Measurements from ENCODE around the gene KLHL36. TPM values are rescaled to one million over a fixed set of nuclear protein-coding genes. Genes with fewer than 3 reads are reported as not detected.

Gene KLHL36
- polyA plus RNA-seq, 1 of the 3 experiments (the other 2 are of a cell fraction), result 39.8 TPM

DNA sequence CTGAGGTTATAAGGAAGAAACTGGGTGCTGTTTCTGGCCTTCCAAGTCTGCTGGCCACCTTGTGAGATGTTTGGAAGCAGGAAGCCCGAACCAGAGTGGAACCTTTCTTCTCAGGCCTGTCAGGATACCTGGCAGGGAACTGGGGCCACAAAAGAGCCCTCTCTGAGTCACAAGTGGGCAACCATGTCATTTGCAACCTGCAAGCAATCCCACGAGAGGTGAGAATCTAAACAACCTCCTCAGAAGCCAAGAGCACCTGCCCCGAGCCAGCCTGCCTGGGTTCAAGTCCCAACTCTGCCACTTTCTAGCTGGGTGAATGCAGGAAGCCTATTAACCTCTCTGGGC is 33.7 kb upstream of the KLHL36 start (continued):
- TF ChIP-seq, protein P1, sequence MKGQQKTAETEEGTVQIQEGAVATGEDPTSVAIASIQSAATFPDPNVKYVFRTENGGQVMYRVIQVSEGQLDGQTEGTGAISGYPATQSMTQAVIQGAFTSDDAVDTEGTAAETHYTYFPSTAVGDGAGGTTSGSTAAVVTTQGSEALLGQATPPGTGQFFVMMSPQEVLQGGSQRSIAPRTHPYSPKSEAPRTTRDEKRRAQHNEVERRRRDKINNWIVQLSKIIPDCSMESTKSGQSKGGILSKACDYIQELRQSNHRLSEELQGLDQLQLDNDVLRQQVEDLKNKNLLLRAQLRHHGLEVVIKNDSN (IDR thresholded peaks at IDR 0.05; ENCODE audit: borderline replicate concordance, low read depth), result no peak
- TF ChIP-seq, protein P2, sequence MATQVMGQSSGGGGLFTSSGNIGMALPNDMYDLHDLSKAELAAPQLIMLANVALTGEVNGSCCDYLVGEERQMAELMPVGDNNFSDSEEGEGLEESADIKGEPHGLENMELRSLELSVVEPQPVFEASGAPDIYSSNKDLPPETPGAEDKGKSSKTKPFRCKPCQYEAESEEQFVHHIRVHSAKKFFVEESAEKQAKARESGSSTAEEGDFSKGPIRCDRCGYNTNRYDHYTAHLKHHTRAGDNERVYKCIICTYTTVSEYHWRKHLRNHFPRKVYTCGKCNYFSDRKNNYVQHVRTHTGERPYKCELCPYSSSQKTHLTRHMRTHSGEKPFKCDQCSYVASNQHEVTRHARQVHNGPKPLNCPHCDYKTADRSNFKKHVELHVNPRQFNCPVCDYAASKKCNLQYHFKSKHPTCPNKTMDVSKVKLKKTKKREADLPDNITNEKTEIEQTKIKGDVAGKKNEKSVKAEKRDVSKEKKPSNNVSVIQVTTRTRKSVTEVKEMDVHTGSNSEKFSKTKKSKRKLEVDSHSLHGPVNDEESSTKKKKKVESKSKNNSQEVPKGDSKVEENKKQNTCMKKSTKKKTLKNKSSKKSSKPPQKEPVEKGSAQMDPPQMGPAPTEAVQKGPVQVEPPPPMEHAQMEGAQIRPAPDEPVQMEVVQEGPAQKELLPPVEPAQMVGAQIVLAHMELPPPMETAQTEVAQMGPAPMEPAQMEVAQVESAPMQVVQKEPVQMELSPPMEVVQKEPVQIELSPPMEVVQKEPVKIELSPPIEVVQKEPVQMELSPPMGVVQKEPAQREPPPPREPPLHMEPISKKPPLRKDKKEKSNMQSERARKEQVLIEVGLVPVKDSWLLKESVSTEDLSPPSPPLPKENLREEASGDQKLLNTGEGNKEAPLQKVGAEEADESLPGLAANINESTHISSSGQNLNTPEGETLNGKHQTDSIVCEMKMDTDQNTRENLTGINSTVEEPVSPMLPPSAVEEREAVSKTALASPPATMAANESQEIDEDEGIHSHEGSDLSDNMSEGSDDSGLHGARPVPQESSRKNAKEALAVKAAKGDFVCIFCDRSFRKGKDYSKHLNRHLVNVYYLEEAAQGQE (IDR thresholded peaks at IDR 0.05; ENCODE audit: low read depth, low read length), result no peak
- TF ChIP-seq YY1 (IDR thresholded peaks at IDR 0.05; ENCODE audit: low read depth) (no peak), CHD2 (IDR thresholded peaks at IDR 0.05; ENCODE audit: low read length, partially characterized antibody) (no peak), RCOR1 (IDR thresholded peaks at IDR 0.05; ENCODE audit: low read length) (no peak), SIN3A (IDR thresholded peaks at IDR 0.05; ENCODE audit: borderline replicate concordance, low read depth, low read length) (no peak), ELF1 (IDR thresholded peaks at IDR 0.05) (no peak), TEAD4 (IDR thresholded peaks at IDR 0.05; ENCODE audit: borderline replicate concordance, insufficient read depth) (no peak), RAD21 (IDR thresholded peaks at IDR 0.05; ENCODE audit: low read length) (no peak)

DNA sequence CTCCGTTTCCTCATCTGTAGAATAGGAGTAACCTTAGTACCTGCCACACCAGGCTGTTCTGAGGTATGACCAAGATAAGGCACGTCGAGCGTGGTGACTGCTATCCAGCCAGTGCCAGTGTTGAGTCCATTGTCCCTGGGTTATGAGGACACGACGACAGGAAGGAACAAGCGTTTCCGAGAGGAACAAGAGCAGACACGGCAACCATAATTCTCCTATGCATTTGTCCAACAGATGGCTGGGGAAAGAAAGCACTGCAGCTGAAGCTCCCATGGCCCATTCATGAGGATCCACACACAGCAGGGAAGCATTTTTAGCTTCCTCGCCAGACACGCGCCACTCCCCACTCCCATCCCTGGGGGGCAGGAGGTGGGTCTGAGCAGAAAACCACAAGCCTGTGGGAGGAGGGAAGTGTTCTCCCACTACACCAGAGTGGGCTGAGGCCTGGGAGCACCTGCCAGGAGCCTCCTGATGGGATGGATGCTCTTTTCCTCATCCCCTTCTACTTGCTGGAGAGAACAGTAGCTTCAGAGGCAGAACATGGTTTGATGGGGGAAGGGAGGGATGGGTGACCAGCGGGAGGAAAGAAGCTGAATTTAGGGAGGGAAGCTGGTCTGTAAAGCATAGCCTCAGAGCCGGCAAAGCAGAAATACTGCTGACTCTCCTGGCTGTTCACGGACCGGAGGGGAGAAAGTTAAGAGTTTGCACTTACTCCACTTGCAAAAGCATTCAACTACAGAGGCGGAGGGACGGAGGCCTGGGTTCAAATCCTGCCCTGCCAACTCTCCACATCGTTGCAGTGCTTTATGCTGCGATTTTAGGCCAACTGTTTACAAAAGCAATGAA is 33.1 kb upstream of the KLHL36 start:
- DNase-seq, result no peak
- Histone ChIP-seq H3K4me3 (ENCODE audit: low read depth in 2 of 2, low read length in 1 of 2) (peak overlapping the region in 1 of 2 experiments; percentile 83; a peak in 1 of 4 replicates), H3K4me1 (ENCODE audit: control insufficient read depth in 1 of 2, insufficient read depth in 2 of 2, low read depth in 1 of 2, low read length in 1 of 2) (peaks cover 26 to 37% of the 10 kb centered on the region in 2 experiments), H3K9me2 (no peaks in the 10 kb centered on the region), H3K36me3 (replicated peaks in 1 of 2; ENCODE audit: control insufficient read depth in 1 of 2, insufficient read depth in 2 of 2, low read length in 1 of 2) (peaks cover 0 to 13% of the 10 kb centered on the region in 2 experiments), H2AFZ (ENCODE audit: low read depth) (no peak overlapping the region), H3F3A (replicated peaks; ENCODE audit: insufficient read depth) (peaks cover 10% of the 10 kb centered on the region), H4K20me1 (ENCODE audit: insufficient read depth) (peaks cover 61% of the 10 kb centered on the region), H3K79me2 (ENCODE audit: insufficient read depth) (peaks cover 76% of the 10 kb centered on the region), H3K27me3 (ENCODE audit: insufficient read depth) (no peaks in the 10 kb centered on the region), H3K9me3 (no peaks in the 10 kb centered on the region), H3K27ac (ENCODE audit: low read depth in 2 of 2, low read length in 1 of 2) (no peak overlapping the region), H3K4me2 (peak overlapping the region; percentile 97), H3K9ac (no peak overlapping the region)
- POLR2A ChIA-PET, result no interaction called here
- WGBS (ENCODE audit: low lambda C conversion rate), result 97% methylated on average over 20 of the region's 20 CpGs
- CTCF ChIA-PET, result interaction anchor here (0.5 to 2.0 kb wide), 6 partner anchors 104 to 354 kb away, joined by 3 to 7 read pairs (median 4); no protein-coding TSS in a partner anchor
- TF ChIP-seq, protein P3, sequence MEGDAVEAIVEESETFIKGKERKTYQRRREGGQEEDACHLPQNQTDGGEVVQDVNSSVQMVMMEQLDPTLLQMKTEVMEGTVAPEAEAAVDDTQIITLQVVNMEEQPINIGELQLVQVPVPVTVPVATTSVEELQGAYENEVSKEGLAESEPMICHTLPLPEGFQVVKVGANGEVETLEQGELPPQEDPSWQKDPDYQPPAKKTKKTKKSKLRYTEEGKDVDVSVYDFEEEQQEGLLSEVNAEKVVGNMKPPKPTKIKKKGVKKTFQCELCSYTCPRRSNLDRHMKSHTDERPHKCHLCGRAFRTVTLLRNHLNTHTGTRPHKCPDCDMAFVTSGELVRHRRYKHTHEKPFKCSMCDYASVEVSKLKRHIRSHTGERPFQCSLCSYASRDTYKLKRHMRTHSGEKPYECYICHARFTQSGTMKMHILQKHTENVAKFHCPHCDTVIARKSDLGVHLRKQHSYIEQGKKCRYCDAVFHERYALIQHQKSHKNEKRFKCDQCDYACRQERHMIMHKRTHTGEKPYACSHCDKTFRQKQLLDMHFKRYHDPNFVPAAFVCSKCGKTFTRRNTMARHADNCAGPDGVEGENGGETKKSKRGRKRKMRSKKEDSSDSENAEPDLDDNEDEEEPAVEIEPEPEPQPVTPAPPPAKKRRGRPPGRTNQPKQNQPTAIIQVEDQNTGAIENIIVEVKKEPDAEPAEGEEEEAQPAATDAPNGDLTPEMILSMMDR (IDR thresholded peaks at IDR 0.05), result no peak
- TF ChIP-seq ELF1 (IDR thresholded peaks at IDR 0.05) (no peak), RAD21 (IDR thresholded peaks at IDR 0.05; ENCODE audit: low read length) (no peak), MEF2A (IDR thresholded peaks at IDR 0.05; ENCODE audit: borderline replicate concordance, low read depth) (no peak), GATA2 (CRISPR knock-in tag; IDR thresholded peaks at IDR 0.05) (no peak), RCOR1 (IDR thresholded peaks at IDR 0.05; ENCODE audit: low read length) (no peak)
- TF ChIP-seq, protein P4, sequence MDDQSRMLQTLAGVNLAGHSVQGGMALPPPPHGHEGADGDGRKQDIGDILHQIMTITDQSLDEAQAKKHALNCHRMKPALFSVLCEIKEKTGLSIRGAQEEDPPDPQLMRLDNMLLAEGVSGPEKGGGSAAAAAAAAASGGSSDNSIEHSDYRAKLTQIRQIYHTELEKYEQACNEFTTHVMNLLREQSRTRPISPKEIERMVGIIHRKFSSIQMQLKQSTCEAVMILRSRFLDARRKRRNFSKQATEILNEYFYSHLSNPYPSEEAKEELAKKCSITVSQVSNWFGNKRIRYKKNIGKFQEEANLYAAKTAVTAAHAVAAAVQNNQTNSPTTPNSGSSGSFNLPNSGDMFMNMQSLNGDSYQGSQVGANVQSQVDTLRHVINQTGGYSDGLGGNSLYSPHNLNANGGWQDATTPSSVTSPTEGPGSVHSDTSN (IDR thresholded peaks at IDR 0.05), result no peak
- TF ChIP-seq, protein P2 (IDR thresholded peaks at IDR 0.05; ENCODE audit: low read depth, low read length), result no peak
- TF ChIP-seq, protein P5, sequence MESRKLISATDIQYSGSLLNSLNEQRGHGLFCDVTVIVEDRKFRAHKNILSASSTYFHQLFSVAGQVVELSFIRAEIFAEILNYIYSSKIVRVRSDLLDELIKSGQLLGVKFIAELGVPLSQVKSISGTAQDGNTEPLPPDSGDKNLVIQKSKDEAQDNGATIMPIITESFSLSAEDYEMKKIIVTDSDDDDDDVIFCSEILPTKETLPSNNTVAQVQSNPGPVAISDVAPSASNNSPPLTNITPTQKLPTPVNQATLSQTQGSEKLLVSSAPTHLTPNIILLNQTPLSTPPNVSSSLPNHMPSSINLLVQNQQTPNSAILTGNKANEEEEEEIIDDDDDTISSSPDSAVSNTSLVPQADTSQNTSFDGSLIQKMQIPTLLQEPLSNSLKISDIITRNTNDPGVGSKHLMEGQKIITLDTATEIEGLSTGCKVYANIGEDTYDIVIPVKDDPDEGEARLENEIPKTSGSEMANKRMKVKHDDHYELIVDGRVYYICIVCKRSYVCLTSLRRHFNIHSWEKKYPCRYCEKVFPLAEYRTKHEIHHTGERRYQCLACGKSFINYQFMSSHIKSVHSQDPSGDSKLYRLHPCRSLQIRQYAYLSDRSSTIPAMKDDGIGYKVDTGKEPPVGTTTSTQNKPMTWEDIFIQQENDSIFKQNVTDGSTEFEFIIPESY (IDR thresholded peaks at IDR 0.05; ENCODE audit: borderline replicate concordance, low read depth), result no peak

All from SK-N-SH (cell line).